Activated CD8-positive, alpha-beta T cell treated with anti-CD3 and anti-CD28 coated beads for 36 hours (primary cell): ENCODE data around the gene E2F2. TPM values are rescaled to one million over a fixed set of nuclear protein-coding genes. Genes with fewer than 3 reads are reported as not detected.

Experiments
- ATAC-seq: fragments of 200-7000 bp; cut with Tn5 transposase; one replicate; pipeline ENCODE4 v1.10.0; 2021; ENCODE audit warnings: mild to moderate bottlenecking, moderate library complexity
- CTCF ChIA-PET: fragments of 350-600 bp; sonication (Branson Sonifier 250); formaldehyde crosslinking; loops from one replicate; lab custom pipeline; 2021; ENCODE audit warnings: antibody characterized with exemption; lab: Charles Lee
- POLR2A ChIA-PET: fragments of 350-600 bp; sonication (Branson Sonifier 250); formaldehyde crosslinking; loops from one replicate; lab custom pipeline; 2021; ENCODE audit warnings: antibody characterized with exemption; lab: Charles Lee
- DNase-seq: peaks from one replicate; pipeline ENCODE4 v3.0.0-alpha.2; 2020
- H3K27ac Mint-ChIP-seq: one replicate; pipeline ENCODE4 v1.8.0; 2021; ENCODE audit warnings: mild to moderate bottlenecking, mixed read lengths
- H3K27me3 Mint-ChIP-seq: one replicate; pipeline ENCODE4 v1.8.0; 2021; ENCODE audit warnings: mixed read lengths
- H3K36me3 Mint-ChIP-seq: one replicate; pipeline ENCODE4 v1.8.0; 2021; ENCODE audit warnings: low read depth, mixed read lengths
- H3K4me1 Mint-ChIP-seq: one replicate; pipeline ENCODE4 v1.8.0; 2021; ENCODE audit warnings: low read depth, mixed read lengths
- H3K4me3 Mint-ChIP-seq: one replicate; pipeline ENCODE4 v1.8.0; 2021; ENCODE audit warnings: mild to moderate bottlenecking, moderate library complexity, mixed read lengths
- H3K9me3 Mint-ChIP-seq: one replicate; pipeline ENCODE4 v1.8.0; 2021; ENCODE audit warnings: mixed read lengths
- CTCF ChIP-seq: fragments of 200-600 bp; IDR thresholded peaks from one replicate; pipeline ENCODE4 v1.8.0; 2022; ENCODE audit warnings: antibody characterized with exemption, mild to moderate bottlenecking
- intact Hi-C: fragments of 100-400 bp; cut with micrococcal nuclease; formaldehyde crosslinking; loops from one replicate; pipeline ENCODE4 v1.10.0; 2022
- total RNA-seq, 2 experiments: library from RNA; stranded (reverse); gene quantifications; one replicate each; pipeline ENCODE4 v1.2.3, GENCODE V29; 2021

E2F2 gene
- total RNA-seq, 2 experiments from 2014 or later: 23.7 to 25.3 TPM

GRCh38 chr1:23551849-23552248 lies 20.8 kb upstream of the E2F2 start:
- ChIA-PET POLR2A (interaction anchor here (1.1 to 1.5 kb wide), 3 partner anchors 25 to 140 kb away, joined by 3 to 5 read pairs (median 4); partner anchors contain the start of gene RPL11), CTCF (interaction anchor here (1.2 to 19.3 kb wide), 3 partner anchors 12 to 106 kb away, joined by 4 to 927 read pairs (median 14); no protein-coding TSS in a partner anchor)
- Mint-ChIP-seq H3K36me3 (peaks cover 7% of the 10 kb centered on the region), H3K4me1 (peaks cover 36% of the 10 kb centered on the region), H3K27me3 (no peaks in the 10 kb centered on the region), H3K9me3 (no peaks in the 10 kb centered on the region), H3K27ac (no peak overlapping the region), H3K4me3 (no peak overlapping the region)
- ATAC-seq (no peak), DNase-seq (no peak)
- TF ChIP-seq CTCF: no peak
- intact Hi-C loops: no loop called here

DNA sequence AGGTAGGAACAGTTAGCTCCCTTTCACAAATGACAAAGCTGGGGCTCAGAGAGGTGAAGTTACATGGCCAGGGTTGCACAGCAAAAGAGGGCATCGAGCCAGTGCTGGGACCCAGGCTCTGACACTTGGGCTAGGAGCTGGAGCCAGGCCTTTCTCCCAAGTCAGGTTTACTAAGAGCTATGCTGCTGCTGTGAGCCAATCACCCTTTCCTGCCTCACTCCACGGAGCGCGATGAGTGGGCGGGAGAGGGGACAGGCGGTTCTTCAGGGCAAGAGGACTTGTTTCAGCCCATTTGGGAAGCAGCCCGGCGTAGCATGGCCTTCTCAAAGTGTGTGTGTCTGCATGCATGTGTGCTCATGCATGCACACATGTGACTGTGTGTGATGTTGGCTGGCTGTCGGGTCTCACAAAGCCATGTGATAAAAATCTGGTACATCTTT lies 17.7 kb upstream of the E2F2 start:
- TF ChIP-seq CTCF: no peak
- Mint-ChIP-seq H3K9me3 (no peaks in the 10 kb centered on the region), H3K36me3 (no peaks in the 10 kb centered on the region), H3K4me3 (no peak overlapping the region), H3K4me1 (peaks cover 9% of the 10 kb centered on the region), H3K27me3 (no peaks in the 10 kb centered on the region), H3K27ac (no peak overlapping the region)
- intact Hi-C loops: no loop called here
- CTCF ChIA-PET: interaction anchor here (0.9 to 19.3 kb wide), 6 partner anchors 11 to 109 kb away, joined by 3 to 927 read pairs (median 4); partner anchors contain the start of gene ID3
- ATAC-seq: no peak
- POLR2A ChIA-PET: interaction anchor here (0.6 to 1.4 kb wide), 4 partner anchors 79 to 93 kb away, joined by 3 to 5 read pairs (median 4); no protein-coding TSS in a partner anchor
- no peak for DNase-seq

GRCh38 chr1:23546897-23547584 lies 16.0 kb upstream of the E2F2 start:
- H3K9me3 Mint-ChIP-seq: no peaks in the 10 kb centered on the region
- POLR2A ChIA-PET: interaction anchor here (3.6 kb wide), 1 partner anchor 90 kb away, joined by 21 read pairs; no protein-coding TSS in a partner anchor
- CTCF ChIA-PET: interaction anchor here (1.4 to 19.3 kb wide), 4 partner anchors 11 to 87 kb away, joined by 3 to 927 read pairs (median 48); partner anchors contain the start of gene ID3
- H3K4me3 Mint-ChIP-seq: no peak overlapping the region
- TF ChIP-seq CTCF: no peak
- intact Hi-C loops: no loop called here
- H3K4me1 Mint-ChIP-seq: peaks cover 3% of the 10 kb centered on the region
- no peaks in the 10 kb centered on the region for H3K27me3 Mint-ChIP-seq
- H3K27ac Mint-ChIP-seq: no peak overlapping the region
- DNase-seq (no peak), ATAC-seq (no peak)
- H3K36me3 Mint-ChIP-seq: no peaks in the 10 kb centered on the region

DNA sequence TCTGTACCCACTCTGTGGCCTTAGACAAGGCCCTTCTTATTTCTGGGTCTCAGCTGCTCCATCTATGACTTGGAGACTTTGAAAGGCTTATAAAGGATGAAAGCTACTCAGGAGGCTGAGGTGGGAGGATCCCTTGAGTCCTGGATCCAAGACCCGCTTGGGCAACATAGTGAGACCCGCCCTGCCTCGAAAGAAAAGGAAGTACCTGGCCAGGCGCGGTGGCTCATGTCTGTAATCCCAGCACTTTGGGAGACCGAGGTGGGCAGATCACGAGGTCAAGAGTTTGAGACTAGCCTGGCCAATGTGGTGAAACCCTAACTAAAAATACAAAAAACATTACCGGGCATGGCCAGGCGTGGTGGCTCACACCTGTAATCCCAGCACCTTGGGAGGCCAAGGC lies 14.8 kb upstream of the E2F2 start:
- ChIA-PET CTCF (interaction anchor here (1.2 to 19.3 kb wide), 19 partner anchors 8 to 119 kb away, joined by 3 to 927 read pairs (median 10); partner anchors contain the start of gene ID3), POLR2A (interaction anchor here (0.9 to 3.6 kb wide), 7 partner anchors 13 to 148 kb away, joined by 3 to 21 read pairs (median 4); partner anchors contain the start of gene E2F2)
- no peaks in the 10 kb centered on the region for H3K27me3 Mint-ChIP-seq
- no peaks in the 10 kb centered on the region for H3K4me1 Mint-ChIP-seq
- H3K4me3 Mint-ChIP-seq: no peak overlapping the region
- H3K9me3 Mint-ChIP-seq: no peaks in the 10 kb centered on the region
- ATAC-seq (no peak), DNase-seq (no peak)
- no peak overlapping the region for H3K27ac Mint-ChIP-seq
- TF ChIP-seq CTCF: no peak
- no peaks in the 10 kb centered on the region for H3K36me3 Mint-ChIP-seq
- intact Hi-C loops: no loop called here
